ENCODE measurements around the gene TRPV5.

Gene TRPV5

DNA sequence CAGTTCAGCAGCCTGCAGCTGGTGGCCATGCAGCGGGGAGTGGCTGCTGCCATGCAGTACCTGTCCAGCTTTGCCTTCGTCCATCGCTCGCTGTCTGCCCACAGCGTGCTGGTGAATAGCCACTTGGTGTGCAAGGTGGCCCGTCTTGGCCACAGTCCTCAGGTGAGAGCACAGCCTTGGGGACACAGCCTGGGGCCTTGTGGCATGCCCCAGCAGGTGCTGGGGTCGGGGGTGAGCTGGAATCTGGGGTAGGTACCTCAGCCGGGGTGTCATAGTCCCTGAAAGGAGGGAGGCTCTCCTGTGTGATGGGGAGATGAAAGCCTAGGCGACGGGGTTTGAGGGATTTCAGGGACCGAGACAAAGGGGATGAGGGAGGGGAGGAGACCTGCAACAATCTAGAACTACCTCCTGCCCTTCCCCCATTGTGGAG is 64.5 kb downstream of the TRPV5 start:
- DNase-seq = no peak

GRCh38 chr7:142868188-142868985 is 65.2 kb downstream of the TRPV5 start:
- no peak for DNase-seq

GRCh38 chr7:142867398-142868187 is 66.0 kb downstream of the TRPV5 start:
- DNase-seq = no peak

DNA sequence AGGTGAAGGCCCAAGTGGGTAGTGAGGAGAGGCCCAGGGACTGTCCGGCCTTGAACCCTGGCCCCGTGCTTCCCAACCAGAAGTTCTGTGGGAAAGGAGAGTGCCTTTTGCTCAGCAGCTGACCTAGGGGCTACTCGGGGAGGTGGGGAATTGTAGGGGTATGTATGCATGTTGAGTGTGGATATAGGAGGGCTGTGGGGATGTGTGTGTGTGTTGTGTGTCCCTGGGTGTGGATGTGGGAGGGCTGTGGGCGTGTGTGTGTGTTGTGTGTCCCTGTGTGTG is 66.5 kb downstream of the TRPV5 start:
- no peak for DNase-seq

- DNase-seq = no peak
Observed at GRCh38 chr7:142866361-142867096, 67.0 kb downstream of the TRPV5 start.

GRCh38 chr7:142865766-142866165 is 67.8 kb downstream of the TRPV5 start:
- no peak for DNase-seq

- no peak for DNase-seq
Observed at GRCh38 chr7:142864980-142865747, 68.4 kb downstream of the TRPV5 start.

- no peak for DNase-seq
Observed at GRCh38 chr7:142863891-142864685, 69.5 kb downstream of the TRPV5 start.

- DNase-seq = no peak
Observed at GRCh38 chr7:142862786-142863400, 70.7 kb downstream of the TRPV5 start.

- no peak for DNase-seq
Observed at GRCh38 chr7:142862351-142862750, 71.2 kb downstream of the TRPV5 start.

DNA sequence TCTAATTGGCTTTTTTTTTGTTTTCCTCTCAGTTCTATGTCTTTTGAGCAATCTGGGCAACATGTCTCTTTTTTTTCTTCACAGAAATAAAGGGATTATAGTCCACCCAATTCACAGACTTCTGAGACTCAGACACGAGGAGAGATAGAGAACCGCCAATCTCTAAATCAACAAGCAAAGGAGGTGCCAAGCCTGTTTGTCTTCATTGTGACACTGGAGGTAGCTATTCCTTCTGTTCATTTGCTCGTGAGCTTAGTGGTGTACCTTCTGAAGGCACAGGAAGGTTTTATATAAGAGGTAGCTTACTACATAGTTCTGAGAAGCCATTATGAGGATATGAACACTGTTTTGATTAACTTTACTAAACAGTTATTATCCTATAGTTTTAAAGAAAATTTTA is 72.6 kb downstream of the TRPV5 start:
- DNase-seq = no peak

GRCh38 chr7:142859829-142860228 is 73.7 kb downstream of the TRPV5 start:
- DNase-seq = no peak

DNA sequence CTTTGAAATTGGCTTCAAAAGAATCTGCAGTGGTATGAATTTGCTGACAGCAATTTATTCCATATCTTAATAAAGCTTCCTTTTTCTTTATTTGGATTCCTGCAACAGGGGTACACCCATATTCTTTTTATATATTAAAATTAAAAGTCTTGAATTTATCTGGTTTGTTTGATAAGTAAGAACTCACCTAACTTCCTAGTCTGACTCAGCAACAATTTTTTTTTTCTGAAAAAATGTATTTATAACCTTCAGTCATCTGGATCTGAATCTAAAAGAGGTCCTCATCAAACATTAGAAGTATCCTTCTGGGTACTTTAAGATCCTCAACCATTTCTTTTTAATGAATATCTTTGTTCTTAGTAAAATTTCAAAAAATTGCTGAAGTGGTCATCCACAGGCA is 74.1 kb downstream of the TRPV5 start:
- no peak for DNase-seq

Data from cerebellar nuclear complex (tissue), 1 donor.